Mesothelial cell of epicardium (in vitro differentiated cells): Measurements from ENCODE around the gene ST6GALNAC6. TPM values are rescaled to one million over a fixed set of nuclear protein-coding genes. Genes with fewer than 3 reads are reported as not detected.
A peak's percentile ranks its signal among the peaks of the same experiment; 100 is the strongest.

Experiments
- DNase-seq, 2 experiments: peaks; one replicate each; pipeline ENCODE4 v3.0.0; 2021; ENCODE audit warnings: low spot score in 2 of 2; ENCODE audit not compliant: unreplicated experiment in 2 of 2
- H3K27ac Mint-ChIP-seq: 2 replicates; pipeline ENCODE4 v1.8.0; 2021; ENCODE audit warnings: mixed read lengths
- H3K27me3 Mint-ChIP-seq: 2 replicates; pipeline ENCODE4 v1.8.0; 2021; ENCODE audit warnings: low read depth, mixed read lengths
- H3K36me3 Mint-ChIP-seq: 2 replicates; pipeline ENCODE4 v1.8.0; 2021; ENCODE audit warnings: mixed read lengths
- H3K4me1 Mint-ChIP-seq: 2 replicates; pipeline ENCODE4 v1.8.0; 2021; ENCODE audit warnings: mixed read lengths
- H3K4me3 Mint-ChIP-seq: 2 replicates; pipeline ENCODE4 v1.8.0; 2021; ENCODE audit warnings: mild to moderate bottlenecking, moderate library complexity, mixed read lengths
- H3K9me3 Mint-ChIP-seq: 2 replicates; pipeline ENCODE4 v1.8.0; 2021; ENCODE audit warnings: mixed read lengths
- CTCF ChIP-seq: fragments of 200-600 bp; sonication (generic); IDR thresholded peaks from one replicate; pipeline ENCODE4 v1.5.0; 2021; ENCODE audit warnings: antibody characterized with exemption; ENCODE audit not compliant: unreplicated experiment
- total RNA-seq: library from RNA; stranded (reverse); gene quantifications from 3 replicates; pipeline ENCODE4 v1.2.1, GENCODE V29; 2021

Gene ST6GALNAC6
- total RNA-seq, 1 donor from 2014 or later: 34.2 TPM

- no peak overlapping the region for H3K4me3 Mint-ChIP-seq
- no peak for DNase-seq
- no peak for TF ChIP-seq CTCF
- H3K4me1 Mint-ChIP-seq: peaks cover 22% of the 10 kb centered on the region
- peaks cover 19% of the 10 kb centered on the region for H3K36me3 Mint-ChIP-seq
- H3K9me3 Mint-ChIP-seq: no peaks in the 10 kb centered on the region
- no peak overlapping the region for H3K27ac Mint-ChIP-seq
- H3K27me3 Mint-ChIP-seq: no peaks in the 10 kb centered on the region
Measured at GRCh38 chr9:127941062-127941960, 41.9 kb upstream of the ST6GALNAC6 start.

- H3K4me3 Mint-ChIP-seq: no peak overlapping the region
- no peak for DNase-seq
- H3K36me3 Mint-ChIP-seq: peaks cover 19% of the 10 kb centered on the region
- peak overlapping the region; percentile 31 for H3K27ac Mint-ChIP-seq
- H3K4me1 Mint-ChIP-seq: peaks cover 30% of the 10 kb centered on the region
- no peaks in the 10 kb centered on the region for H3K9me3 Mint-ChIP-seq
- no peak for TF ChIP-seq CTCF
- no peaks in the 10 kb centered on the region for H3K27me3 Mint-ChIP-seq
Measured at GRCh38 chr9:127940593-127940992, 41.2 kb upstream of the ST6GALNAC6 start.

- no peak for TF ChIP-seq CTCF
- peaks cover 11% of the 10 kb centered on the region for H3K36me3 Mint-ChIP-seq
- H3K4me3 Mint-ChIP-seq: peak overlapping the region; percentile 89
- no peak for DNase-seq
- H3K4me1 Mint-ChIP-seq: peaks cover 29% of the 10 kb centered on the region
- no peaks in the 10 kb centered on the region for H3K9me3 Mint-ChIP-seq
- peak overlapping the region; percentile 31 for H3K27ac Mint-ChIP-seq
- no peaks in the 10 kb centered on the region for H3K27me3 Mint-ChIP-seq
Measured at GRCh38 chr9:127938298-127938690, 38.9 kb upstream of the ST6GALNAC6 start.

- H3K9me3 Mint-ChIP-seq: no peaks in the 10 kb centered on the region
- no peak for TF ChIP-seq CTCF
- H3K4me1 Mint-ChIP-seq: peaks cover 27% of the 10 kb centered on the region
- H3K27ac Mint-ChIP-seq: peak within 1 kb of the TSS; percentile 94
- H3K36me3 Mint-ChIP-seq: peaks cover 7% of the 10 kb centered on the region
- no peaks in the 10 kb centered on the region for H3K27me3 Mint-ChIP-seq
- peak; percentile 57 to 76 for DNase-seq
- H3K4me3 Mint-ChIP-seq: peak within 1 kb of the TSS; percentile 89
Measured at GRCh38 chr9:127937388-127938297, 38.2 kb upstream of the ST6GALNAC6 start, which contains the start of gene DPM2. TSS of gene DPM2 (minus strand) at chr9:127937854. CDS start at chr9:127937820, 34 bp downstream.

- Mint-ChIP-seq H3K9me3 (no peaks in the 10 kb centered on the region), H3K4me3 (peak overlapping the region; percentile 89), H3K27ac (peak overlapping the region; percentile 94)
Measured at GRCh38 chr9:127937056-127937387, 37.6 kb upstream of the ST6GALNAC6 start.

More at GRCh38 chr9:127937056-127937387, 37.6 kb upstream of the ST6GALNAC6 start:
- Mint-ChIP-seq H3K36me3 (peaks cover 4% of the 10 kb centered on the region), H3K27me3 (no peaks in the 10 kb centered on the region), H3K4me1 (peaks cover 27% of the 10 kb centered on the region)
- no peak for DNase-seq
- no peak for TF ChIP-seq CTCF
